ENCODE measurements around the gene C2CD3.
"Not testable (repeated sequence)": the region's sequence is repeated elsewhere in the genome, so short reads cannot be mapped to it uniquely, and the experiment has no call there.

Gene C2CD3

GRCh38 chr11:74138021-74138420, 32.8 kb downstream of the C2CD3 start:
- Histone ChIP-seq H3K4me3 (ENCODE audit: low read depth, low read length) (no peak overlapping the region), H3K27ac (peak overlapping the region; percentile 81), H3K36me3 (replicated peaks) (no peaks in the 10 kb centered on the region), H3K27me3 (replicated peaks) (no peaks in the 10 kb centered on the region)
- no peak for DNase-seq
- no peak for TF ChIP-seq CTCF (IDR thresholded peaks at IDR 0.05; ENCODE audit: low read depth, low read length, missing control alignments)
- in situ Hi-C loops (cut with HindIII; ENCODE audit: low pct_ligation_motif_present, low sequenced_read_pairs): no loop called here

- peak; percentile 42 for DNase-seq
- Histone ChIP-seq H3K36me3 (replicated peaks) (peaks cover 5% of the 10 kb centered on the region), H3K27ac (peak overlapping the region; percentile 19), H3K4me3 (ENCODE audit: low read depth, low read length) (no peak overlapping the region), H3K27me3 (replicated peaks) (no peaks in the 10 kb centered on the region)
- in situ Hi-C loops (cut with HindIII; ENCODE audit: low pct_ligation_motif_present, low sequenced_read_pairs): no loop called here
- TF ChIP-seq CTCF (IDR thresholded peaks at IDR 0.05; ENCODE audit: low read depth, low read length, missing control alignments): no peak
Measured at GRCh38 chr11:74135127-74135840, 35.5 kb downstream of the C2CD3 start.

- DNase-seq: no peak
- Histone ChIP-seq H3K27ac (peak overlapping the region; percentile 19), H3K27me3 (replicated peaks) (no peaks in the 10 kb centered on the region), H3K4me3 (ENCODE audit: low read depth, low read length) (no peak overlapping the region), H3K36me3 (replicated peaks) (peaks cover 5% of the 10 kb centered on the region)
- no peak for TF ChIP-seq CTCF (IDR thresholded peaks at IDR 0.05; ENCODE audit: low read depth, low read length, missing control alignments)
- in situ Hi-C loops (cut with HindIII; ENCODE audit: low pct_ligation_motif_present, low sequenced_read_pairs): no loop called here
Measured at GRCh38 chr11:74134661-74135060, 36.1 kb downstream of the C2CD3 start.

- peaks cover 5% of the 10 kb centered on the region for H3K36me3 ChIP-seq (replicated peaks)
Measured at GRCh38 chr11:74133436-74133835, 37.4 kb downstream of the C2CD3 start.

GRCh38 chr11:74132833-74133232, 38.0 kb downstream of the C2CD3 start:
- Histone ChIP-seq H3K36me3 (replicated peaks) (peaks cover 5% of the 10 kb centered on the region), H3K4me3 (ENCODE audit: low read depth, low read length) (no peak overlapping the region), H3K27ac (no peak overlapping the region), H3K27me3 (replicated peaks) (no peaks in the 10 kb centered on the region)
- TF ChIP-seq CTCF (IDR thresholded peaks at IDR 0.05; ENCODE audit: low read depth, low read length, missing control alignments): no peak
- in situ Hi-C loops (cut with HindIII; ENCODE audit: low pct_ligation_motif_present, low sequenced_read_pairs): no loop called here
- no peak for DNase-seq

More at GRCh38 chr11:74133436-74133835, 37.4 kb downstream of the C2CD3 start:
- in situ Hi-C loops (cut with HindIII; ENCODE audit: low pct_ligation_motif_present, low sequenced_read_pairs): no loop called here
- Histone ChIP-seq H3K27ac (no peak overlapping the region), H3K27me3 (replicated peaks) (no peaks in the 10 kb centered on the region), H3K4me3 (ENCODE audit: low read depth, low read length) (no peak overlapping the region)
- TF ChIP-seq CTCF (IDR thresholded peaks at IDR 0.05; ENCODE audit: low read depth, low read length, missing control alignments): no peak
- no peak for DNase-seq

- in situ Hi-C loops (cut with HindIII; ENCODE audit: low pct_ligation_motif_present, low sequenced_read_pairs); H3K36me3 ChIP-seq (replicated peaks); H3K27me3 ChIP-seq (replicated peaks); H3K27ac ChIP-seq; DNase-seq; H3K4me3 ChIP-seq (ENCODE audit: low read depth, low read length): not testable (repeated sequence)
Measured at GRCh38 chr11:74129121-74129520, 41.7 kb downstream of the C2CD3 start.
